Inflammatory macrophage (primary cell): ENCODE measurements around the gene BIRC2.
A peak's percentile ranks its signal among the peaks of the same experiment; 100 is the strongest.
"Not testable (repeated sequence)": the region's sequence is repeated elsewhere in the genome, so short reads cannot be mapped to it uniquely, and the experiment has no call there.

Source experiments
- DNase-seq, 2 donors: peaks; one replicate each; pipeline ENCODE4 v3.0.0-alpha.2; 2020 to 2022
- total RNA-seq, 18 experiments: gene quantifications; one replicate each; lab custom pipeline; 2026; ENCODE audit warnings: mixed read lengths in 6 of 18, inconsistent platforms in 2 of 18; lab: John Stamatoyannopoulos, UW

BIRC2 gene
- 64.3 to 231 (median 121) reads per million in 18 experiments for total RNA-seq

DNA sequence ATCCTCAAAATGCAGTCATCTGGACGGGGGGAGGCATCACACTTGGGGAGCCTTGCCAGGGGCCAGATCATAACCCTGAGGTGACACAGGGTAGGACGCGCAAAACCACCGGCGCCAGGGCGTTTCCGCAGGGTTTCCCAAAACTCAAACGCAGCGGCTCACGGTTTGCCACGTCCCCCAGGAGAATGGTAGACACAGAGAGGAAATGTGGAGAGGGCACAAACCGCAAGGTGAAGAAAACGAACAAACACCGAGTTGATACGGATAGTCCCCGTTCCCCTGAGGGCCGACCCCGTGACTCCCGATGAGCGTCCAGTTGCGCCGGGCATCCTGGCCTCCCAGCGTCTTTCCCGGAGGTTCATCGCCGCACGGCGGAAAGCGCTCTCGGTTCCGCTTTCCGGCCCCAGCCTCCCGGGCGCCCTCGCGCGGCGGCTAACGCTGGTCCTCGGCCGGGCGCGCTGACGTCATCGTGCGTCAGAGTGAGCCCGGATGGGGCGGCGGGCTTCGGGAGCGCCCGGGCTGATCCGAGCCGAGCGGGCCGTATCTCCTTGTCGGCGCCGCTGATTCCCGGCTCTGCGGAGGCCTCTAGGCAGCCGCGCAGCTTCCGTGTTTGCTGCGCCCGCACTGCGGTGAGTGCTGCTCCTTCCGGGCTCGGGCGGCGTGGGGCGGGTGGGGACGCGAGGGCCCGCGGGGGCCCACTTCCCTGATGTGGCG lies at the start of gene BIRC2:
Gene BIRC2, plus strand, starts transcription at position 467 of the 714 bp plus-strand sequence. CDS start 2,641 bp downstream, outside the sequence.
- DNase-seq: peak; percentile 94 to 95

DNA sequence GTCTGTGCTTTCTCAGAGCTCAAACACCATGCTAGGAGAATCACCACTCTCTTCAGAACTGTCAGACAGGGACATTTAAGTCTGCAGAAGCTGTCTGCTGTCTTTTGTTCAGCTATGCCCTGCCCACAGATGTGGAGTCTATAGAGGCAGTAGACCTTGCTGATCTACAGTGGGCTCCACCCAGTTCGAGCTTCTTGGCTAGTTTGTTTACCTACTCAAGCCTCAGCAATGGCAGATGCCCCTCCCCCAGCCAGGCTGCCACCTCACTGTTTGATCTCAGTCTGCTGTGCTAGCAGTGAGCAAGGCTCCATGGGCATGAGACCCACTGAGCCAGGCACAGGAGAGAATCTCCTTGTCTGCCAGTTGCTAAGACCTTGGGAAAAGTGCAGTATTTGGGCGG lies 46.2 kb upstream of the BIRC2 start:
- DNase-seq: not testable (repeated sequence)

DNA sequence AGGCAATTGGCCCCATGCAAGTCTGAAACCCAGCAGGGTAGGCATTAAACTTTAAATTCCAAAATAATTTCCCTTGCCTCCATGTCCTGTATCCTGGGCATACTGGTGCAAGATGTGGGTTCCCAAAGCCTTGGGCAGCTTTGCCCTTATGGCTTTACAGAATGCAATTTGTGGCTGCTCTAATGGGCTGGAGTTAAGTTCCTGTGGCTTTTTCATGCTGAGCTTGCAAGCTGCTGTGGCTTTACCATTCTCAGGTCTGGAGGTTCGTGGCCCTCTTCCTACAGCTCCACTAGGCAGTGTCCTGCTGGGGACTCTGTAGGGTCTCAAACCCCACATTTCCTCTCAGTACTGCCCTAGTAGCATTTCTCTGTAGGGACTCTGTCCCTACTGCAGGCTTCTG lies 44.8 kb upstream of the BIRC2 start:
- no peak for DNase-seq

DNA sequence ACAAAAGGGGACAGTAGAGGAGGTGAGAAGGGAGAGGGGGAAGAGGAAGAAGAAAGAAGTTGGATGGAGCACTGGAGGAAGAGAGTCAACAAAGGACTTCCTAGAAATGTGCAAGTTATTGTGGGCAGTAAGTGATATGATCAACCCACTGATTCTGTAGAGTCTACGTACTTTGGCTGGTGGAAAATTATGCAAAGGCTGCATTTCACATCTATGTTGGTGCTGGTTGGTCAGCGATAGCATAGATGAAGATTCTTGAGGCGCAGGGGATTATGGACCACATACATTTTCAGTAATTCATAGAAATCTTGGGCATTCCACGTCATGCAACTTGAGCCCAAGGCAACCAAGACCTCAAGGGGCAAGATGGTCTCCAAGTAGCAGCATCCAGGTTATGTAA lies 42.3 kb upstream of the BIRC2 start:
- peak in 1 of 2 donors; percentile 19 for DNase-seq

DNA sequence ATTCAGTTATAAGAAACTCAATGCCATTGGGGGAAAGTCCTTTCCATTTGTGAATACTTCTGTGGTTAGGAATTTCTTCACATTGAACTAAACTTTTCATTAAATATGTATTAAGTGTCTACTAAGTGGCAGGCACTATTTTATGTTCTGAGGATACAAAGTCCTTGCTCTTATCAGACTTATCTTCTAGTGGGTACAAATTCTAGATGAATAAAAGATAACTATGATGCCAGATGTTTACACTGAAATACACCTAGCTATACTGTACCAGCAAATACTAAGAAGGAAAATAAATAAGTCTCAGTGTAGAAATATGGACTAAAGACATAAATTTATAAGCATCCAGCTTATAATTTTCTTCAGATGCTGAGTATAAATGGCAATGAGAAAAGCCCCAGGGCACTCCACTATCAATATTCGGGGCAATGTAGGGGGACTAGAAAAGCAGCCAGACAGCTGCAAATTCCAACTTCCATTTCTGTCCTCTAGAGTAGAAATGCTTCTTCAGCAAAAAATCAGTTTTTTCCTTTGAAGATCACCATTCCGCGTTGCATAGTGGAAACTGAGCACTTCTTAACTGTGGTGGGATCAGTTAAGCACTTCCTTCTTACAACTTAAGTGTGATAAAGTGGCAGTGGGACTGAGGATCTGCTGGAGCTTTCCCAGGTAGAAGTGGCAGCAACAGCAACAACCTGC lies 41.5 kb upstream of the BIRC2 start:
- DNase-seq: no peak

DNA sequence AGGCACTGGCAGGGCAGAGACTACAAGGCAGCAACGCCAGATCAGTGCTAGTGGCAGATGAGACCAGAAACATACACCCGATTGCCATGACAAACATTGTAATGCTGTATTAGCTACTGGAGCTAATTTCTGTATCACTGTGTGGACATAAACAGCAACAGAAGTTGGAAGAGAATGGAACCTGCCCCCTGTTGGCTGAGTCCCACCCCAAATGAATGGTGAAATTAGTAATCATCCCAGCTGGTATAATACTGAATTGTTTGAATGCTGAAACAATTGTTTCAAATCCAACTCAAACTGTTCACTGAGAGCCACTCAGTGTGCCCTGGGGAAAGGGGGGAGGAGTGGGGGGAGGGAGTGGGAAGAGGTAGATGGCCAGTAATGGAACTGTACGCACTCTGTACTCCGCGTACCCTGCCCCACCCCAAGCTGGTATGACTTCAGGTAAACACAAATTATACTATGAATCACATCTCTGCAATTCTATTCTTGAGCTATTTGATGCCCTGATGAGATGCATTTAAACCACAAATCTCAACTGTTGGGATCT lies 40.9 kb upstream of the BIRC2 start:
- DNase-seq: no peak

DNA sequence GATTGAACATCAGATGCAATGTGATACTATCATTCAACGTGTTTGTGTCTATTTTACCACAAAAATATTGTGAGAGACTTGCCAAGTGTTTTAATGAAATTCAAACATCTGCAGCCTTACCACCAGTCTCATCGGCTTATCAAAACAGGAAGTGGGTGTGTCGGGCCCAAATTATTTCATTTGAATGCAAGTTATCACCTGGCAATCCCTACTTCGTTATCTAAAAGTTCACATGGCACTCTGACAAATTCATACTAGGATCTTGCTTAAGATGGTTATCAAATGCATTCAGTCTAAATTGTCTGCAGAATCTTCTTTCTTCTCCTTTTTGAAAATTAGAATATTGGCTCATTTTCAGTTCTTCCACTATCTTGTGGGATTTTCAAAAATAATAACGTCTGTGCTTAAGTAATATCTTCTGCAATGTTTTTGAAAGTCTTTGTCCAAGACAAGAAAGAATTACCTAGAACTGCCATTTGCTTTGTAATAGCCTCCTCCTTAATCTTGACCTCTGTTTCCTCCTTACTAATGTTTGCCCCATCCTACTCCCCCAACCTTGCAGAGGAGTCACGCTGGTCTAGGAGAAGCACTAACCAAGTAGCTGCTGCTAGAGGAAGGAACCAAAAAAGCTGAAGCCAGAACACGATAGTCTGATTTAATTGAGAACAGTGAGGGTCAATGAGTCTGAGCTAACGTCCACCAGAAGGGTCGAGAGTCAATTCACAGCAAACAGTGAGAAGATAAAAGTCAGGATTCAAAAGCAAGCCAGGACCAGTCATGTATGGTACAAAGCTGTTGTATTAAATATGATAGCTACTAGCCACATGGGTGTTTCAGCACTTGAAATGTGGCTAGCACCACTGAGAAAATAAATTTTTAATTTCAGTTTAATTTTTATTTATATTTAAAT lies 39.9 kb upstream of the BIRC2 start:
- peak; percentile 80 to 83 for DNase-seq

DNA sequence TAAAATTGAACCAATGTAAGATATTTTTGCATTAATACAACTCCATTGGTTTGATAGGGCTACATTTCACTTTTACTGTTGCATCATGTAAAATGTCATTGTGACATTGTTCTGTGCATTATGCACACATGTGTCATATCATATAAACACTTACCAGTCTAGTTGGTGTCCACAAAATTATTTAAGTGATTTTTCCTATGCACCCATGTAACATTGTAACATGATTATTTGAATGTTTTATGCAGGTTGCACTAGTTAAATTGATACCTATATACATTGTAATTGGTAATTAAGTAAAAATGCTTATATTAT lies 39.3 kb upstream of the BIRC2 start:
- DNase-seq: peak in 1 of 2 donors; percentile 34

DNA sequence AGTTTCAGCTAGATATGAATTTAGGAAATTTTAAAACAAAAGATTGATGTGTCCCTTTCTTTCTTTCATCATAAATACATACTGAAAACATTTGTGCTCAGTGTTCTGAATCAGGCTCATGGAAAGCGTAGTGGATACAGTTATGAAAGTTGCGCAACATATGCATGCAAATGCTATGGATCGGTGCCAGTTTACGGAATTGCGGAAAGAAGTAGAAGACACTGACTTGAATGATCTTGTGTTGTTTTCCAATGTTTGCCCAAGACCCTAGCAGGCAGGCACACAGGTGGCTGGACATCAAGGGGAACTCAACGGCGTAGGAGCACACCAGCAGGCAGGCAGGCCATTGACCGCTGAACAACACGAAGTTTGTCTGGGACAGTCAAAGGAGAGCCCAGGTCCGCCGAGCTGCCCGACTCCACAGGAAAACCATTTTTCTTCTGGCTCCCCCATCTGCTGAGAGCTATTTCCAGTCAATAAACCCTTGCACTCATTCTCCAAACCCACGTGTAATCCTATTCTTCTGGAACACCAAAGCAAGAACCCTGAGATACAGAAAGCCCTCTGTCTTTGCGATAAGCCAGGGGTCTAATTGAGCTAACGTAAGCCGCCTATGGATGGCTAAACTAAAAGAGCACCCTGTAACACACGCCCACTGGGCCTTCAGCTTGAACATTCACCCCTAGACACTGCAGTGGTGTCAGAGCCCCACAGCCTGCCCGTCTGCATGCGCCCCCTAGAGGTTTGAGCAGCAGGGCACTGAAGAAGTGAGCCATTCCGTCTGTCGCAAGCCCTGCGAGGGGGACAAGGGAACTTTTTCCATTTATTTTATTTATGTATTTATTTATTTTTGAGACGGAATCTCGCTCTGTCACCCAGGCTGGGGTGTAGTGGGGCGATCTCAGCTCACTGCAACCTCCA lies 37.1 kb upstream of the BIRC2 start:
- DNase-seq: no peak

DNA sequence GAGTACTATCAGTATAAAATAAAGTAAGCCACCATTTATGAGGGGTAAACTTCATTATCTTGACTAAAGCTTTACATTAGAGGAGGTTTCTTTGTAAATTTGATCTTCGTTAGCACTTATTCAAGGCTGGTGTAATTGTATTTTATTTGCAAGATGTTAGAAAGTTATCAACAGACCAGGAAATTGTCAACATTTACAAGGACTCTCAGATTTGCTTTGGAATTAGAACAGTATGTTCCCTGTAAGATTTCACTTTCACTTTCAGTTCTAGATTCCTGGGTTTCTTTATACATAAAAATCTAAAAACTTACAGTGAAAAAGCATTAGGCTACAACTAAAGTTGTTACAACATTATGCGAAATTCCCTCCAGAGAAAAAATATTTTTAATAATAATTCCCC lies 34.3 kb upstream of the BIRC2 start:
- DNase-seq: peak in 1 of 2 donors; percentile 10

DNA sequence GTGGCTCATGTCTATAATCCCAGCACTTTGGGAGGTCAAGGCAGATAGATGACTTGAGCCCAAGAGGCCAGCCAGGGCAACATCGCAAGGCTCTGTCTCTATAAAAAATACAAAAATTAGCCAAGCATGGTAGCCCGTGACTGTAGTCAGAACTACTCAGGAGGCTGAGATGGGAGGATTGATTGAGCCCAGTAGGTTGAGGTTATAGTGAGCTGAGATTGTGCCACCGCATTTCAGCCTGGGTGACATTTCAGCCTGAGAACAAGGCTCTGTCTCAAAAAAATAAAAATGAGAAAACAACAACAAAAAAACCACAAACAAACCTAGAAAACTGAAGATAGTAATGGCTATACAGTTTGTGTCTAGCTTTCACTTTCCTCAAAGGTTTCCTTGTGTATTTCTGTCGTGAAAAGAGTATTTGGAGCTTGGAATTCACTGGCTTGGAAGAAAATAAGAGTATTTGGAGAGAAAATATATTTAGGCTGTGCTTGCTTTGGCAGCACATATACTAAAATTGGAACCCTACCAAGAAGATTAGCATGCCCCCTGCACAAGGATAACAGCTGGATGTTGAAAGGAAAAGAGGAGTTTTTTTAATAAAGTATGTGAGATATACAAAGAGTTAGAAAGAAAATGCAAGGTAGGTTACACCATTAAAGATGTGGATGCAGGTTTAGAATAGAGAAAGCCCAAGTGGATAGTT lies 33.6 kb upstream of the BIRC2 start:
- DNase-seq: no peak

DNA sequence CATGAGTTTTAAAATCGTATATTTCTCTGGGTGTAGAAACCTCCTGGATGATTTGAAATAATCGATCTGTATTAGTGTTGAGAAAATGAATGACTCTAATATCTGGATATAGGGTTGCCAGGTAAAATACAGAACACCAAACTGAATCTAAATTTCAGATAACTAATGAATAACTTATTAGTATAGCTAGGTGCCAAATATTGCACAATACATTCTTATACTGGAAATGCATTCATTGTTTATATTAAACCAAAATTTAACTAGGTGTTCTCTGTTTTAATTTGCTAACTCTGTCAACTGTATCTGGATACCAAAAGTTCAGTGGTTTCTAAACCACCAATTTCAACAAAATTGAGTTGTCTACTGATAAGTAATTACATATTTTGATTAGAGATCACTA lies 32.2 kb upstream of the BIRC2 start:
- no peak for DNase-seq

DNA sequence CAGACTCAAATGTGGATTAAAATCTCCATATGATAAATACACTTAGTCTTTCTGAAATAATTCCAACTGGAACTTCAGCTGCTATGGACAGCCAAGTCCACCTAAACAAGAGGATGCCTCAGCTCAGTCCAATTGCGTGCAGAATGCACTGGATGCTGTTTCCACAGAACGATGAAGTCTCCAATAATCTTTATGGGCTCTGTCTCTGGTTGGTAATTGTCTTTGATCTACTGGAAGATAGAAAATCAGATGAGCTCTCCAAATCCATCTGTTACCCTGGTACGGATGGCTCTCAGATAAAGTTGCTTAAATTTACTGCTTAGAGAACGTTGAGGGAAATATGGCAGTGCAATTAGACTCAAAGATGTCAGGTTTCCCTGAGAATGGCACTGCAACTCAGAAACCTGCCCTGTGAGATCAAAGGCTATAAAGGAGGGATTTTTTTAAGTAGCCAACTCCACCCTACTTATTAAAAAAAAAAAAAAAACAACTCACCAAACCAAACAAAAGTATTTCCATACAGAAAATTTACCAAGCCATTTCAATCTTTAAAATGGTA lies 30.6 kb upstream of the BIRC2 start:
- no peak for DNase-seq

DNA sequence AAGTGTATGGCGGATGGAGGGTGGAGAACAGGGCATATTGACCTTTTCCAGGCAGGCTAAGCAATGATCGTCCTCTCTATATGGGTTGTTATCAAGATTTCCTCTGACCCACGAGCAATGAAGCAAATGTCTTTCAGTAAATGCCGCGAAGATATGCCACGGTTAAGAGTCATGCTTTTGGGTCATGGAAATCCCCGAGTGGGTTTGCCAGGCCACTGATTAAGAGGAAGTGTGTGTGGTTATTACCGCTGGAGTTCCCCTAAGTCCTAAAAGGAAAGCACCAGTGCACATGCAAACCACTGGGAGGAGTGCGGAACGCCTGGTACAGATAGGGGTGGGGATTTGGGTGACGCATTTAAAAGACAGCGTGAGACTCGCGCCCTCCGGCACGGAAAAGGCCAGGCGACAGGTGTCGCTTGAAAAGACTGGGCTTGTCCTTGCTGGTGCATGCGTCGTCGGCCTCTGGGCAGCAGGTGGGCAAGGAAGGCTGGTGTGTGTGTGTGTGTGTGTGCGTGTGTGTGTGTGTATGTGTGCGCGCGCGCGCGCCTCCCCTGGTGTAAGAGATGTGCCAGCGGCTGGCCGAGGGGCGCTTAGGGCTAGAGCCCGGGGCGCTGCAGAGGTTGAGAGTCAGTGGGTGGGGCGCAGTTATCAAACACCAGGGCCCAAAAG lies 29.8 kb upstream of the BIRC2 start, which contains the start of gene BIRC3:
Gene BIRC3, plus strand, starts transcription at position 386 of the 669 bp plus-strand sequence. CDS start 7,026 bp downstream, outside the sequence.
- DNase-seq: peak; percentile 93 to 96

DNA sequence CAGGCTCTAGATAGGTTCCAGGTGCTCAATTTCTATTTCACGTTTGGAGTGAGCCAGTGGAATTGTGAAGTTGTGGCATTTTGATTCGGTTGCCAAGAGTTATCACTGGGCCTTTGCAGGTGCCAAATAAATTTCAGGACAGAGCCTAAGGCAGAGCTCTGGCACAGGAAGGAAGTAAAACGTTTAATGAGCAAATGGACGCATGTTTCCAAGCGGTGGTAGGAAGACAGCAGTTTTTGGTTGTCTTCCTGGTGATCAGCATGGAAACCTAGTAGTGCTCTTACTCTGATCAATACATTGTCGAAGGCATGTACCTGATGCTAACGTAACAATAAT lies 29.3 kb upstream of the BIRC2 start:
- DNase-seq: no peak

DNA sequence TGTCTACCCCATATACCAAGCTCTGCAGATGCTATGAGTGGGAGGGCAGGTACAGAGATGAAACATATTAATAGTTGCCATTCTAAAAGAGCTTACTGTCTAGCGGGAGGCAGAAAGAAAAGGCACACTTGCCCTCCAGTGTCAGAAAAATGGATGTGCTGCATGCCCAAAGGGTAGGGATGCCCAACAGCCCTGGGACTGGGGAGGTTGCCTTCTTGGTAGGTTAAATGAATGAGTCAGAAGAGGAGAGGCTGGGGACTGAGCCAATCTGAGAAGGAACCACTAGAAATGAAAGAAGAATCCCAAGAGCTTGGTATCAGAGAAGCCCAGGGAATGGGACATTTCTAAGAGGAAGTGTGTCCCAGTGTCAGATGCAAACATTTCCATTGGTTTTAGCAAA lies 28.5 kb upstream of the BIRC2 start:
- DNase-seq: peak in 1 of 2 donors; percentile 32

DNA sequence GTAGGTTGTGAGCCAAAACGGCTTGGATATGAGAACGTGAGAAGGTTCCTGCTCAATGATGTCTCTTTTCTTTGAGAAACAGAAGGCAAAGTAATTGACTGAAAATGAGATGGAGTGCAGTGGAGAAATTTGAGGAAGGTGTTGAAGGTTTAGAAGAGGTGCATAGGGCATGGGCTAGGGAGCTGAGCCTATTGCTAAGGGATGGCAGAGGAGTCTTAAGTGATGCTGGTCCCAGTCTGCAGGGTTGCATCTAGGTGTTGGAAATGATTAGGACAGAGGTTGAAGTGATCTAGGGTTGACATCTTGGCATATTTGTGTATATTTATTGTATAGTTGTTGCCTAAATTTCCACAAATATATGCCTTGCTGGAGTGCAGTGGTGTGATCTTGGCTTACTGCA lies 27.5 kb upstream of the BIRC2 start:
- no peak for DNase-seq

DNA sequence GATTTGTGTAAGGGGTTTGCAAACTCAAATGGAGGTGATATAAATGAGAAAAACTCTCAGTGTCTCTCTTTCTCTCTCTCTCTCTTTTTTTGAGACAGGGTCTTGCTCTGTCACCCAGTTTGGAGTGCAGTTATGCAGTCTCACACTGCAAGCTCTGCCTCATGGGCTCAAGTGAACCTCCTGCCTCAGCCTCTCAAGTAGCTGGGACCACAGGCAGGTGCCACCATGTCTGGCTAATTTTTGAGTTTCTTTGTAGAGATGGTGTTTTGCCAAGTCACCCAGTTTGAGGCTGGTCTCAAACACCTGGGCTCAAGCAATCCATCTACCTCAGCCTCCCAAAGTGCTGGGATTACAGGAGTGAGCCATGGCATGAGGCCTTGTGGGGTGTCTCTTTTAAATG lies 26.8 kb upstream of the BIRC2 start:
- no peak for DNase-seq

DNA sequence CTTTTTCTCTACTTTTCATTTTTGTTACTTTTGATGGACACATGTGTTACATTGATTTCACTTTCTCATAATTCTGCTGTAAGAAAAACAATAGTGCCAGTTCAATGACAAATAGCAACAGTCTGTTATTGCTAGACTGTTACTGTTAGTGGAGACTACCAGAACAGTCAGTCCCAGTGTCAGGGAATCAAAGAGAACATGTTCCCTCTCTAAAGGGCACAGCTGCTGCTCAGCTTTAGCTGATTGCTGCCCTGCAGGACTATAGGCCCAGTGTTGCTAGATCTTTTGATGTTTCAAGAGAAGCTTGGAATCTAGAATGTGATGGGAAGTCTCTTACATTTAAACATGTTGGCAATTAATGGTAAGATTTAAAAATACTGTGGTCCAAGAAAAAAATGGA lies 26.3 kb upstream of the BIRC2 start:
- no peak for DNase-seq

DNA sequence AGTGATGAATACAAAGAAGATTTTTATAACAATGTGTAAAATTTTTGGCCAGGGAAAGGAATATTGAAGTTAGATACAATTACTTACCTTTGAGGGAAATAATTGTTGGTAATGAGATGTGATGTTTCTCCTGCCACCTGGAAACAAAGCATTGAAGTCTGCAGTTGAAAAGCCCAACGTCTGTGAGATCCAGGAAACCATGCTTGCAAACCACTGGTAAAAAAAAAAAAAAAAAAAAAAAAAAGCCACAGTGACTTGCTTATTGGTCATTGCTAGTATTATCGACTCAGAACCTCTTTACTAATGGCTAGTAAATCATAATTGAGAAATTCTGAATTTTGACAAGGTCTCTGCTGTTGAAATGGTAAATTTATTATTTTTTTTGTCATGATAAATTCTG lies 24.5 kb upstream of the BIRC2 start:
- DNase-seq: no peak
